ENCODE measurements around the gene ATP6V1G3. TPM values are rescaled to one million over a fixed set of nuclear protein-coding genes. Genes with fewer than 3 reads are reported as not detected.

ATP6V1G3 gene
- polyA plus RNA-seq, 3 donors, result not detected

GRCh38 chr1:198534548-198535418, 5.7 kb downstream of the ATP6V1G3 start:
- DNase-seq, result peak in 1 of 3 donors; percentile 17

More at GRCh38 chr1:198534548-198535418, 5.7 kb downstream of the ATP6V1G3 start:
- H3K4me1 Mint-ChIP-seq, result peaks cover 17% of the 10 kb centered on the region
- Histone ChIP-seq H3K4me3 (replicated peaks in 1 of 3; ENCODE audit: low read depth in 2 of 3, low read length in 3 of 3) (peak overlapping the region in 1 of 3 experiments; percentile 42), H3K9me3 (replicated peaks in 1 of 2; ENCODE audit: control insufficient read depth in 1 of 2, insufficient read depth in 1 of 2, low read length in 2 of 2) (no peaks in the 10 kb centered on the region), H3K4me2 (replicated peaks; ENCODE audit: extremely low read depth, low read length, poor library complexity, severe bottlenecking) (peak overlapping the region; percentile 38), H3K27me3 (ENCODE audit: control insufficient read depth in 2 of 2, insufficient read depth in 2 of 2, low read length in 2 of 2) (no peaks in the 10 kb centered on the region), H3K79me2 (ENCODE audit: insufficient read depth, low read length) (no peaks in the 10 kb centered on the region), H3K27ac (ENCODE audit: low read depth in 1 of 2, low read length in 2 of 2) (peak overlapping the region in 1 of 2 donors; percentile 43), H3K36me3 (replicated peaks in 1 of 2; ENCODE audit: control insufficient read depth in 1 of 2, insufficient read depth in 2 of 2, low read length in 2 of 2) (no peaks in the 10 kb centered on the region), H3K9ac (ENCODE audit: insufficient read depth, low read length, poor library complexity, severe bottlenecking) (no peak overlapping the region), H2AFZ (ENCODE audit: insufficient read depth, low read depth, low read length, poor library complexity, severe bottlenecking) (peak overlapping the region; percentile 55), H4K20me1 (ENCODE audit: insufficient read depth, low read length) (no peaks in the 10 kb centered on the region), H3K4me1 (ENCODE audit: control insufficient read depth in 1 of 2, insufficient read depth in 2 of 2, low read length in 2 of 2) (peaks cover 6 to 12% of the 10 kb centered on the region in 2 donors)
- peak overlapping the region in 3 of 7 donors; percentile 20 to 65 (median 50) for H3K27ac Mint-ChIP-seq
- TF ChIP-seq CTCF (IDR thresholded peaks at IDR 0.05), result no peak
- H3K9me3 Mint-ChIP-seq, result peaks cover 0 to 3% (median 0%) of the 10 kb centered on the region in 7 donors
- no peaks in the 10 kb centered on the region for H3K36me3 Mint-ChIP-seq
- WGBS (ENCODE audit: insufficient coverage), result no CpG with 5 or more reads among the region's 1 CpG
- peaks cover 0 to 4% (median 0%) of the 10 kb centered on the region in 3 donors for H3K27me3 Mint-ChIP-seq (ENCODE audit: low read depth in 3 of 3)
- peak overlapping the region in 1 of 2 donors; percentile 64 for H3K4me3 Mint-ChIP-seq
- intact Hi-C loops (cut with micrococcal nuclease), result loop anchor here in 1 of 2 donors (10.0 kb wide), 1 partner anchor 150 kb away; no protein-coding TSS in a partner anchor

Data from CD14-positive monocyte (primary cell).